ENCODE results near the gene SPI1.
"Not testable (repeated sequence)": the region's sequence is repeated elsewhere in the genome, so short reads cannot be mapped to it uniquely, and the experiment has no call there.

Gene SPI1

DNA sequence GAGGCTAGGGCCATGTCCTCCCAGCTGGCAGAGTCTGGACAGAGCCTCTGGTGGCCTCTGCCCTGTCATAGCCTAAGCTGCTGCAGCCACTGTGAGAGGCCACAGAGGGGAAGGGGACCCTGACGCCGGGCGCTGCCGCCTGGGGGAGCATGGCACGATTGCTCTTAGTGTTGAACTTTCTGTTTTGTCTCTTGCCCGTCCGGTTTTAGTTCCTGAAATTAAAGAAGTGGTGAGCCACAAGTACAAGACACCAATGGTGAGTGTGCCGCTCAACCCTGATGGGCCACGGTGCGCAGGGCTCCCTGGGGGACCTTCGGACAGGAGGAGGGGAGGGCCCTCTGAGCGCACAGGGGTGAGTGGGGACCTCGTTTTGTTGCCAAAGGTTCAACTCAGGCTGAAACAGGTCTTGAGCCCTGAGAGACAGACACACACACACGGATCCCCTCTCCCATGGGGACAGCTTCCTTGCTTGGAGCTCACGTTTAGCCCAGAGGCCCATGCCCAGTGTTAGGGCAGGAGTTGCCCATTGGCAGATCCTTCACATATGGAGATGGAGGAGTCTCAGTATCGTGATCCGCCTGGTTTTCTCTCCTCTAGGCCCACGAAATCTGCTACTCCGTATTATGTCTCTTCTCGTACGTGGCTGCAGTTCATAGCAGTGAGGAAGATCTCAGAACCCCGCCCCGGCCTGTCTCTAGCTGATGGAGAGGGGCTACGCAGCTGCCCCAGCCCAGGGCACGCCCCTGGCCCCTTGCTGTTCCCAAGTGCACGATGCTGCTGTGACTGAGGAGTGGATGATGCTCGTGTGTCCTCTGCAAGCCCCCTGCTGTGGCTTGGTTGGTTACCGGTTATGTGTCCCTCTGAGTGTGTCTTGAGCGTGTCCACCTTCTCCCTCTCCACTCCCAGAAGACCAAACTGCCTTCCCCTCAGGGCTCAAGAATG lies 49.6 kb downstream of the SPI1 start:
- DNase-seq (ENCODE audit: extremely low read depth in 1 of 2, low read depth in 1 of 2): no peak

GRCh38 chr11:47327949-47328348 lies 50.4 kb downstream of the SPI1 start:
- DNase-seq (ENCODE audit: extremely low read depth in 1 of 2, low read depth in 1 of 2): no peak

DNA sequence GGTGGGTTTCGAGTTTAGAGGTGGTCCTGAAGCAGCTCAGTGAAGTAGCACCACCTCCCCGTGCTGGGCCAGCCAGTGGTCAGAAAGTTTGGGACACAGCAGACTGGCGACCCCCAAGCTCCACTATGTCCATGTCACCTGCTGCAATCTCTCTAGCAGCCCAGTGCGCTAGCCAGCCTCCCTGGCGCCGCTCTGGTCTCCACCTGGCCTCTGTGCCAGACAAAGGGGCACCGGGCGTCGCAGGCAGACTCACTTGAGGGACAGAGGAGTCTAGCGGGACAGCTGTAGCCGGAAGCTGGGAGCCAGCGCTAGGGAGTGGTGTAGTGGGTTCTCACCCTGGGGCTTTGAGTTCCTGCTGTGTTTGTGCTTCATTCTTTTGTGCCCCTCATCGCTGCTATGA lies 51.3 kb downstream of the SPI1 start:
- DNase-seq (ENCODE audit: extremely low read depth in 1 of 2, low read depth in 1 of 2): no peak

DNA sequence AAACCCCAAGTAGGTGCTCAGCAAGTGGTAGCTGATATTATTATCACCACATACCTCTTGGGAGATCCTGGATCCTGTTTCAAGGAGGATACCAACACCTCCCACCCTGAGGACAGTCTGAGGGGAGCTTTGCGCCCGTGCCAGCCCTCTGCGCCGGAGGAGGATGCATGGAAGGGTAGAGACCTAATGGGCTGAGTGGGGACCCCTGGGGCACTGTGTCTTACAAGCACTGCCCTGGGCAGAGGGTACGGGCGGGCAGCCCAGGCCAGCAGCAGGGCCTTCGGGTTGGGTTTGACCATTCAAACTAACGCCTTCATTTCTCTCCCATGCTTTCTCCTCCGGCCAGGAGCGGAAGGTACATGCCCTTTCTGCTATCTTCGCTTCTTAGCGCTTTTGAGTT lies 52.1 kb downstream of the SPI1 start:
- no peak for DNase-seq (ENCODE audit: extremely low read depth in 1 of 2, low read depth in 1 of 2)

- no peak for DNase-seq (ENCODE audit: extremely low read depth in 1 of 2, low read depth in 1 of 2)
Measured at GRCh38 chr11:47325271-47326041, 52.9 kb downstream of the SPI1 start.

DNA sequence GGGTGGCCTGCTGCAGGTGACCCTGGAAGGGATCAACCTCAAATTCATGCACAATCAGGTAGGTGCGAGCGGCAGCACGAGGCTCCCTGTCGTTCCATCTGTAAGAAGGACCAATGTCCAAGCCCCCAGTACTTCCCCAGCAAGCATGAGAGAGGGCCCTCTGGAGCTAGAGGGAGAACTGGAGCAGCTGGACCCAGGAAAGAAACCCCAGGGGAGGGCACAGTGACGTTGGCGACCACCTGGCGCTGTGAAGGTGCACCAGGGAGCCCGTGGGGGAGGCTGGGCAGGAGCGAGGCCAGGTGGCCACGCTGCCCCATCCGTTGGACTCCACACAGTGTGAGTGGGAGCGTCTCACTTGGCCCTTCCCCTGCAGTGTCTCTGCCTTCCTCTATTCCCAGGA lies 53.8 kb downstream of the SPI1 start:
- DNase-seq (ENCODE audit: extremely low read depth in 1 of 2, low read depth in 1 of 2): no peak

DNA sequence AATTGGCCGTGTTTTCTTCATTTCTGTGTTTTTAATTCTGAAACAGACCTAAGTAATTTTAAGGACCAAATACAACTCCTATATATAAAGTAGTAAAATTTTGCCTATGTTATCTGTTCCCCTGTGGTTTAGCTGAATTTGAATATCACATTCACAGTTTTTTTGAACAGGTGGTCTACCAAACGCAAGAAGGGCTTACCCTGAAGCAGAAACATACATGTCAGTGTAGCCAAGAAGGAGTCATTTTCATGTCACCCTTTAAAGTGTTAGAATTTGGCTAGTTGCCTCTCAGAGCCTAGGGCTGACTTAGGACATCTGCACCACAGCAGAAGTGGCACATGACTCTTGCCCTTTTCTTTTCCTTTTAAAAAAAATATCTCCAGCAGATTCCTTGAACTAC lies 60.2 kb downstream of the SPI1 start:
- no peak for DNase-seq (ENCODE audit: extremely low read depth in 1 of 2, low read depth in 1 of 2)

DNA sequence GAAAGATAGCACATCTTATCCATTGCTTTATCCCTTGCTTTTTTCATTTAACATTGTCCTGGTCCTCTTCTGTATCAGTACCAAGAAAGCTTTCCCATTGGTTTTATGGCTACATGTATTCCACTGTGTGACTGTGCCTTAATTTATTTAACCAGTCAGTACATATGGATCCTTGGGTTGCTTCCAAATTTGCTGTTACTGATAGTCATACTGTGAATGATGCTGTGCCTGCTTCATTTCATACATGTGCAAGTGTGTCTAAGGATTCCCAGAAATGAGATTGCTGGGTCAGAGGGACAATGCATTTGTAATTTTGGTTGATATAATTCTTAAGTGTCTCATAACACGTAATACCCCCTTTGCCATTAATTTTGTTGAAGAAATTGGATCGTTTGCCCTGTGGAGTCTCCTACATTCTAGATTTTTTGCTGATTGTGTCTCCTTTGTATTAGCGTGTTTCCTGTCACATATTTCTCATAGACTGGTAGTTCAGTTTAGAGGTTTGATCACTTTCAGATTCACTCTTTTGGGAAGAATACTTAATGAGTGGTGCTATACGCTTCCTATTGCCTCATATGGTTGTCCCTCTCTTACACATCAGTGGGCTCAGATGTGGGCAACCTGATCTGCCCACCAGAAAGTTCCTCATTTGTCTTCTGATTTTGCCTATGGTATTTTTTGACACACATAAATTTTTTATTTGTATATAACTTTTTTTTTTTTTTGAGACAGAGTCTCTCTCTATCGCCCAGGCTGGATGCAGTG lies 61.1 kb downstream of the SPI1 start:
- no peak for DNase-seq (ENCODE audit: extremely low read depth in 1 of 2, low read depth in 1 of 2)

DNA sequence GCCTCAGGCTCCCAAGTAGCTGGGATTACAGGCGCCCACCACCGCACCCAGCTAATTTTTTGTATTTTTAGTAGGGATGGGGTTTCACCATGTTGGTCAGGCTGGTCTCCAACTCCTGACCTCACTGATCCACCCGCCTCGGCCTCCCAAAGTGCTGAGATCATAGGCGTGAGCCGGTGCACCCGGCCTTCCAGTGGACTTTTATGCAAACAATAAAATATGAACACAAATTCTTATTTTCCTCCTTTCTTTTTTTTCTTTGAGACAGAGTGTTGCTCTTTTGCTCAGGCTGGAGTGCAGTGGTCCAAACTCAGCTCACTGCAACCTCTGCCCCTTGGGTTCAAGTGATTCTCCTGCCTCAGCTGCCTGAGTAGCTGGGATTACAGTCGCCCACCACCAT lies 61.8 kb downstream of the SPI1 start:
- DNase-seq (ENCODE audit: extremely low read depth in 1 of 2, low read depth in 1 of 2): not testable (repeated sequence)

- DNase-seq (ENCODE audit: extremely low read depth in 1 of 2, low read depth in 1 of 2): no peak
Measured at GRCh38 chr11:47314992-47315391, 63.4 kb downstream of the SPI1 start.

- DNase-seq (ENCODE audit: extremely low read depth in 1 of 2, low read depth in 1 of 2): no peak
Measured at GRCh38 chr11:47308050-47308823, 70.1 kb downstream of the SPI1 start.

DNA sequence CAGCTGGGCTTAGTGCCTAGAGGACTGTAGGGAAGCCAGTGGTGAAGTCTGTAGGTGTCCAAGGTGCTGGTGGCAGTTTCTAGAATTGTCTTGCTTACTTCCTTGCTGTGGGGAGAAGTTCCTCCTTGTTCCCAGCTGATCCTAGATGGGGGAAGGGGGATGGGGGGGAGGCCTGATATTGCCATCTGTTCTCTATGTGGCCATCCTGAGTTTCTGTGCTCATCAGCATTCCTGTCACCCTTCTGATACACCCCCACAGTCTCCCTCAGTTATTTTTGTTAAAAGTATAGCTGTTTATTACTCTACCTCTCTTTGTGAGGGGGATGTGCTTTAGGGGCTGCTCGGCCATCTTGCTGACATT lies 71.9 kb downstream of the SPI1 start:
- DNase-seq (ENCODE audit: extremely low read depth in 1 of 2, low read depth in 1 of 2): no peak

- no peak for DNase-seq (ENCODE audit: extremely low read depth in 1 of 2, low read depth in 1 of 2)
Measured at GRCh38 chr11:47305734-47306483, 72.4 kb downstream of the SPI1 start.
